ENCODE results near the gene PHF2.
"Not testable (repeated sequence)": the region's sequence is repeated elsewhere in the genome, so short reads cannot be mapped to it uniquely, and the experiment has no call there.

Gene PHF2

GRCh38 chr9:93668261-93668871, 92.0 kb downstream of the PHF2 start:
- in situ Hi-C loops (cut with MboI; ENCODE audit: low pct_unique_long_range_greater_than_20kb, low sequenced_read_pairs), result no loop called here
- no peak for DNase-seq

GRCh38 chr9:93669116-93669957, 93.0 kb downstream of the PHF2 start:
- no peak for DNase-seq
- in situ Hi-C loops (cut with MboI; ENCODE audit: low pct_unique_long_range_greater_than_20kb, low sequenced_read_pairs), result no loop called here

GRCh38 chr9:93669958-93670207, 93.5 kb downstream of the PHF2 start:
- in situ Hi-C loops (cut with MboI; ENCODE audit: low pct_unique_long_range_greater_than_20kb, low sequenced_read_pairs), result no loop called here
- DNase-seq, result no peak

GRCh38 chr9:93670208-93671019, 94.0 kb downstream of the PHF2 start:
- peak; percentile 35 for DNase-seq

GRCh38 chr9:93671020-93671338, 94.6 kb downstream of the PHF2 start:
- no peak for DNase-seq
- in situ Hi-C loops (cut with MboI; ENCODE audit: low pct_unique_long_range_greater_than_20kb, low sequenced_read_pairs), result no loop called here

More at GRCh38 chr9:93670208-93671019, 94.0 kb downstream of the PHF2 start:
- in situ Hi-C loops (cut with MboI; ENCODE audit: low pct_unique_long_range_greater_than_20kb, low sequenced_read_pairs), result no loop called here

- in situ Hi-C loops (cut with MboI; ENCODE audit: low pct_unique_long_range_greater_than_20kb, low sequenced_read_pairs); DNase-seq: not testable (repeated sequence)
These were observed 96.1 kb downstream of the PHF2 start for GRCh38 chr9:93672330-93673020.

GRCh38 chr9:93673021-93673838, 96.8 kb downstream of the PHF2 start:
- in situ Hi-C loops (cut with MboI; ENCODE audit: low pct_unique_long_range_greater_than_20kb, low sequenced_read_pairs), result no loop called here
- no peak for DNase-seq

- DNase-seq, result no peak
- in situ Hi-C loops (cut with MboI; ENCODE audit: low pct_unique_long_range_greater_than_20kb, low sequenced_read_pairs), result no loop called here
These were observed 97.5 kb downstream of the PHF2 start for GRCh38 chr9:93673839-93674334.

GRCh38 chr9:93674580-93675335, 98.4 kb downstream of the PHF2 start:
- in situ Hi-C loops (cut with MboI; ENCODE audit: low pct_unique_long_range_greater_than_20kb, low sequenced_read_pairs), result loop anchor here (25.0 kb wide), 2 partner anchors 87 to 538 kb away; partner anchors contain the start of gene PHF2
- no peak for DNase-seq

GRCh38 chr9:93675336-93676150, 99.2 kb downstream of the PHF2 start:
- no peak for DNase-seq
- in situ Hi-C loops (cut with MboI; ENCODE audit: low pct_unique_long_range_greater_than_20kb, low sequenced_read_pairs), result loop anchor here (25.0 kb wide), 2 partner anchors 88 to 537 kb away; partner anchors contain the start of gene PHF2

GRCh38 chr9:93676310-93677047, 100.1 kb downstream of the PHF2 start:
- in situ Hi-C loops (cut with MboI; ENCODE audit: low pct_unique_long_range_greater_than_20kb, low sequenced_read_pairs), result loop anchor here (25.0 kb wide), 2 partner anchors 89 to 536 kb away; partner anchors contain the start of gene PHF2

GRCh38 chr9:93677048-93677571, 100.7 kb downstream of the PHF2 start:
- no peak for DNase-seq
- in situ Hi-C loops (cut with MboI; ENCODE audit: low pct_unique_long_range_greater_than_20kb, low sequenced_read_pairs), result loop anchor here (25.0 kb wide), 2 partner anchors 90 to 535 kb away; partner anchors contain the start of gene PHF2

More at GRCh38 chr9:93676310-93677047, 100.1 kb downstream of the PHF2 start:
- no peak for DNase-seq

- no peak for DNase-seq
- in situ Hi-C loops (cut with MboI; ENCODE audit: low pct_unique_long_range_greater_than_20kb, low sequenced_read_pairs), result loop anchor here (25.0 kb wide), 2 partner anchors 90 to 535 kb away; partner anchors contain the start of gene PHF2
These were observed 101.3 kb downstream of the PHF2 start for GRCh38 chr9:93677641-93678136.

GRCh38 chr9:93678199-93679019, 102.0 kb downstream of the PHF2 start:
- DNase-seq, result no peak
- in situ Hi-C loops (cut with MboI; ENCODE audit: low pct_unique_long_range_greater_than_20kb, low sequenced_read_pairs), result loop anchor here (25.0 kb wide), 2 partner anchors 91 to 534 kb away; partner anchors contain the start of gene PHF2
